ENCODE measurements around the gene PDE6A. TPM values are rescaled to one million over a fixed set of nuclear protein-coding genes. Genes with fewer than 3 reads are reported as not detected.

Gene PDE6A
- total and polyA plus RNA-seq, 9 of the 15 experiments (the other 6 are each of a cell fraction or from before 2014, with no cell fraction given) = 0.01 to 0.04 (median 0.01) TPM; not detected in 6

GRCh38 chr5:149849280-149849965 lies 95.2 kb downstream of the PDE6A start (continued):
- no peak for TF ChIP-seq SAP30 (IDR thresholded peaks at IDR 0.05; ENCODE audit: borderline replicate concordance, insufficient read depth, low read depth, low read length, poor library complexity, severe bottlenecking)
- no peak for TF ChIP-seq DEAF1 (CRISPR knock-in tag; IDR thresholded peaks at IDR 0.05)
- TF ChIP-seq CBX3 (IDR thresholded peaks at IDR 0.05; ENCODE audit: borderline replicate concordance in 1 of 2, low read length in 2 of 2) = no peak
- TF ChIP-seq MCM7 (IDR thresholded peaks at IDR 0.05) = no peak

GRCh38 chr5:149847611-149848010 lies 97.0 kb downstream of the PDE6A start:
- H3K79me2 ChIP-seq (ENCODE audit: control insufficient read depth, insufficient read depth, low read length) = no peaks in the 10 kb centered on the region
- no peak for FAIRE-seq
- no TSS peak for BruUV-seq (replicated peaks)
- intact Hi-C loops (cut with micrococcal nuclease) = no loop called here
- peaks cover 3% of the 10 kb centered on the region for H3K9me1 ChIP-seq (ENCODE audit: control insufficient read depth, insufficient read depth, low read length)
- H4K20me1 ChIP-seq (replicated peaks; ENCODE audit: control insufficient read depth, insufficient read depth, low read length) = no peaks in the 10 kb centered on the region; the same call in 1 of the 2 replicates
- no peak for ATAC-seq
- H3K4me1 ChIP-seq (replicated peaks in 1 of 2; ENCODE audit: control insufficient read depth in 2 of 2, insufficient read depth in 2 of 2, low read length in 2 of 2) = no peaks in the 10 kb centered on the region
- in situ Hi-C loops (cut with MboI) = no loop called here
- H3K27ac ChIP-seq (ENCODE audit: extremely low read depth, low read depth, low read length) = no peak overlapping the region
- DNase-seq (ENCODE audit: extremely low read depth in 1 of 4, low spot score in 3 of 4) = no peak
- H3K4me3 ChIP-seq = no peak overlapping the region
- H3K9me3 ChIP-seq (replicated peaks; ENCODE audit: control insufficient read depth, insufficient read depth, low read depth, low read length) = no peaks in the 10 kb centered on the region
- no peak overlapping the region for H3K4me2 ChIP-seq (ENCODE audit: insufficient read depth, low read length)
- POLR2A ChIA-PET = interaction anchor here (0.6 to 0.7 kb wide), 3 partner anchors 149 to 310 kb away, joined by 3 read pairs; no protein-coding TSS in a partner anchor
- peaks cover 84% of the 10 kb centered on the region for H3K36me3 ChIP-seq (ENCODE audit: control insufficient read depth, insufficient read depth, low read length)
- no peak overlapping the region for H3K9ac ChIP-seq (ENCODE audit: insufficient read depth in 1 of 2, low read depth in 2 of 2, low read length in 2 of 2)
- H3K27me3 ChIP-seq (ENCODE audit: control insufficient read depth in 2 of 2, insufficient read depth in 2 of 2, low read length in 2 of 2) = no peaks in the 10 kb centered on the region
- 97% methylated on average over 15 of the region's 15 CpGs for WGBS (ENCODE audit: insufficient coverage, low coverage, missing lambda C conversion rate)
- CTCF ChIA-PET (ENCODE audit: low intra/inter-chr PET ratio) = no interaction called here
- H2AFZ ChIP-seq (ENCODE audit: low read depth, low read length) = no peak overlapping the region
- TF ChIP-seq ZKSCAN3 (CRISPR knock-in tag; IDR thresholded peaks at IDR 0.05) (no peak), ZNF212 (CRISPR knock-in tag; IDR thresholded peaks at IDR 0.05) (no peak), BRCA1 (IDR thresholded peaks at IDR 0.05) (no peak), BRCA1 (CRISPR knock-in tag; IDR thresholded peaks at IDR 0.05) (no peak), NFATC3 (IDR thresholded peaks at IDR 0.05) (no peak), MAFF (IDR thresholded peaks at IDR 0.05; ENCODE audit: low read length) (no peak), HDAC6 (IDR thresholded peaks at IDR 0.05; ENCODE audit: low read depth, low read length) (no peak)
